Esophagus muscularis mucosa (tissue), 3 donors: Measurements from ENCODE around the gene CARHSP1.

Experiments
- POLR2A ChIP-seq: fragments of 450-650 bp; IDR thresholded peaks from one replicate; pipeline ENCODE4 v1.6.1; 2017; ENCODE audit warnings: antibody characterized with exemption, moderate library complexity, mild to moderate bottlenecking, low read depth
- POLR2AphosphoS5 ChIP-seq, 2 donors: sonication (generic); formaldehyde crosslinking; IDR thresholded peaks; one replicate each; pipeline ENCODE4 v1.6.1; 2017; ENCODE audit warnings: antibody characterized with exemption in 2 of 2
- TF ChIP-seq, protein P1 (sequence below), 3 experiments: fragments of 200-600 bp in 2 of 3; fragments of 450-650 bp in 1 of 3; sonication (generic) in 2 of 3; IDR thresholded peaks; one replicate each; pipeline ENCODE4 v1.5.1; 2017 to 2019; ENCODE audit warnings: antibody characterized with exemption in 3 of 3, mild to moderate bottlenecking in 2 of 3, moderate library complexity in 1 of 3

DNA sequence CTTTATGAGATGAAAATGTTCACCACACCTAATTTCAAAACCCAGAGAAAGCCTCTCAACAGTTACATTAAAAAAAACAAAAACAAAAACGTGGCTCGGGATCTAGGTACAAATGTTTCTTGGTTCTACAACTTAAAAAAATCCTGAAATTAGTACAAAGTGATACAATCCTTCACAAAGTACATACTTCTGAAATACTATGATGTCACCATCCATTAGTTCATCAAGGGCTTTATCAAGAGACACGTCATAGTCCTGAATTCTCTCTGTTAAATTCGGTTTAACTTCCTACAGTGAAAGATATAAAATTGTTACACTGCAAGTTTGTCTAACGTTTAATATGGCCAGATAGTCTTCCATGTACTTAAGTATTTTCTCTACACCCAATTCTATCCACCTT is 31.5 kb upstream of the CARHSP1 start:
- no peak for TF ChIP-seq POLR2A
- TF ChIP-seq, protein P1, sequence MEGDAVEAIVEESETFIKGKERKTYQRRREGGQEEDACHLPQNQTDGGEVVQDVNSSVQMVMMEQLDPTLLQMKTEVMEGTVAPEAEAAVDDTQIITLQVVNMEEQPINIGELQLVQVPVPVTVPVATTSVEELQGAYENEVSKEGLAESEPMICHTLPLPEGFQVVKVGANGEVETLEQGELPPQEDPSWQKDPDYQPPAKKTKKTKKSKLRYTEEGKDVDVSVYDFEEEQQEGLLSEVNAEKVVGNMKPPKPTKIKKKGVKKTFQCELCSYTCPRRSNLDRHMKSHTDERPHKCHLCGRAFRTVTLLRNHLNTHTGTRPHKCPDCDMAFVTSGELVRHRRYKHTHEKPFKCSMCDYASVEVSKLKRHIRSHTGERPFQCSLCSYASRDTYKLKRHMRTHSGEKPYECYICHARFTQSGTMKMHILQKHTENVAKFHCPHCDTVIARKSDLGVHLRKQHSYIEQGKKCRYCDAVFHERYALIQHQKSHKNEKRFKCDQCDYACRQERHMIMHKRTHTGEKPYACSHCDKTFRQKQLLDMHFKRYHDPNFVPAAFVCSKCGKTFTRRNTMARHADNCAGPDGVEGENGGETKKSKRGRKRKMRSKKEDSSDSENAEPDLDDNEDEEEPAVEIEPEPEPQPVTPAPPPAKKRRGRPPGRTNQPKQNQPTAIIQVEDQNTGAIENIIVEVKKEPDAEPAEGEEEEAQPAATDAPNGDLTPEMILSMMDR (IDR thresholded peaks at IDR 0.05), result no peak
- TF ChIP-seq POLR2AphosphoS5 (IDR thresholded peaks at IDR 0.05), result no peak
